ENCODE measurements around the gene PUS1. TPM values are rescaled to one million over a fixed set of nuclear protein-coding genes. Genes with fewer than 3 reads are reported as not detected.
A peak's percentile ranks its signal among the peaks of the same experiment; 100 is the strongest.

The PUS1 gene
- polyA plus RNA-seq, 1 donor from 2014 or later, result 14.3 TPM

DNA sequence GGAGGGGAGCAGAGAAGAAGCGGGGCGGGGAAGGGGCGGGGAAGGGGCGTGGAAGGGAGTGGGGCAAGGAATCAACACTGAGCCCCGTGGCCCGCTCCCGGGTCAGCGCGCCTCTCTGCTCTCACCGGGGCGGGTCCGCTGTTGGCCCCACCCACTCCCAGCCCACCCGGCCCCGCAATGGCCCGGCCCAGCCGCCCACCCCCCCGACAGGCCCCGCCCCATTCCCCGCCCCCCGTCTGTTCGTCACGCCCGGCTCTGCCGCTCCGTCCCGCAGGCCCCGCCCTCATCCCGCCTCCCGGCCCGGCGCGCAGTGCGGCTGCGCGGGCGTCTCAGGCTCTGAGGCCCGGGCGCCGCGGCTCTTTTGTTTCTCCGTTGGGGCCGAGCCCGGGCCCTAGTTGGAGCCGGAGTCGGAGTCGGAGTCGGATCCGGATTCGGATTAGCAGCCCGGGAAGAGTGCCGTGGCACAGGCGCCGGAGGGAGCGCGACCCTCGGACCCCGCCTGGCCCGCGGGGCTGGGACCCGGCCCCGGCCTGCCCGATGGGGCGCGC, 34.7 kb upstream of the PUS1 start, which contains the start of gene ULK1:
Gene ULK1 (plus strand): TSS at position 310 of the 548 bp plus-strand sequence. CDS start 380 bp downstream, outside the sequence.
- Histone ChIP-seq H3K36me3 (ENCODE audit: insufficient read depth, low read length) (no peaks in the 10 kb centered on the region), H2AFZ (ENCODE audit: low read depth, low read length) (no peak within 1 kb of the TSS), H3K4me3 (ENCODE audit: low read length) (peak within 1 kb of the TSS; percentile 94), H3K9me2 (ENCODE audit: insufficient read depth, low read length) (no peaks in the 10 kb centered on the region), H3F3A (ENCODE audit: insufficient read depth, low read length, poor library complexity, severe bottlenecking) (no peaks in the 10 kb centered on the region), H3K9me3 (ENCODE audit: low read length) (no peaks in the 10 kb centered on the region), H3K79me2 (replicated peaks; ENCODE audit: insufficient read depth, low read length) (peaks cover 38% of the 10 kb centered on the region), H4K20me1 (ENCODE audit: insufficient read depth) (peaks cover 14% of the 10 kb centered on the region), H3K27me3 (ENCODE audit: insufficient read depth, low read depth, low read length) (no peaks in the 10 kb centered on the region), H3K4me2 (ENCODE audit: low read length) (peak within 1 kb of the TSS; percentile 95), H3K9ac (ENCODE audit: low read length) (peak within 1 kb of the TSS; percentile 77), H3K27ac (ENCODE audit: low read length) (no peak within 1 kb of the TSS)
- TF ChIP-seq, protein P1, sequence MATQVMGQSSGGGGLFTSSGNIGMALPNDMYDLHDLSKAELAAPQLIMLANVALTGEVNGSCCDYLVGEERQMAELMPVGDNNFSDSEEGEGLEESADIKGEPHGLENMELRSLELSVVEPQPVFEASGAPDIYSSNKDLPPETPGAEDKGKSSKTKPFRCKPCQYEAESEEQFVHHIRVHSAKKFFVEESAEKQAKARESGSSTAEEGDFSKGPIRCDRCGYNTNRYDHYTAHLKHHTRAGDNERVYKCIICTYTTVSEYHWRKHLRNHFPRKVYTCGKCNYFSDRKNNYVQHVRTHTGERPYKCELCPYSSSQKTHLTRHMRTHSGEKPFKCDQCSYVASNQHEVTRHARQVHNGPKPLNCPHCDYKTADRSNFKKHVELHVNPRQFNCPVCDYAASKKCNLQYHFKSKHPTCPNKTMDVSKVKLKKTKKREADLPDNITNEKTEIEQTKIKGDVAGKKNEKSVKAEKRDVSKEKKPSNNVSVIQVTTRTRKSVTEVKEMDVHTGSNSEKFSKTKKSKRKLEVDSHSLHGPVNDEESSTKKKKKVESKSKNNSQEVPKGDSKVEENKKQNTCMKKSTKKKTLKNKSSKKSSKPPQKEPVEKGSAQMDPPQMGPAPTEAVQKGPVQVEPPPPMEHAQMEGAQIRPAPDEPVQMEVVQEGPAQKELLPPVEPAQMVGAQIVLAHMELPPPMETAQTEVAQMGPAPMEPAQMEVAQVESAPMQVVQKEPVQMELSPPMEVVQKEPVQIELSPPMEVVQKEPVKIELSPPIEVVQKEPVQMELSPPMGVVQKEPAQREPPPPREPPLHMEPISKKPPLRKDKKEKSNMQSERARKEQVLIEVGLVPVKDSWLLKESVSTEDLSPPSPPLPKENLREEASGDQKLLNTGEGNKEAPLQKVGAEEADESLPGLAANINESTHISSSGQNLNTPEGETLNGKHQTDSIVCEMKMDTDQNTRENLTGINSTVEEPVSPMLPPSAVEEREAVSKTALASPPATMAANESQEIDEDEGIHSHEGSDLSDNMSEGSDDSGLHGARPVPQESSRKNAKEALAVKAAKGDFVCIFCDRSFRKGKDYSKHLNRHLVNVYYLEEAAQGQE (IDR thresholded peaks at IDR 0.05; ENCODE audit: borderline replicate concordance), result peak; percentile 90
- no peak for TF ChIP-seq EZH2 (IDR thresholded peaks at IDR 0.05; ENCODE audit: borderline replicate concordance, insufficient read depth, low read length, poor library complexity, severe bottlenecking)
- no peak for TF ChIP-seq SMC3 (conservative IDR thresholded peaks at IDR 0.05; ENCODE audit: poor library complexity)
- peak; percentile 93 for TF ChIP-seq POLR2AphosphoS5 (IDR thresholded peaks at IDR 0.05)
- no peak for TF ChIP-seq EP300 (conservative IDR thresholded peaks at IDR 0.05; ENCODE audit: poor library complexity, severe bottlenecking)
- peak; percentile 40 for TF ChIP-seq RAD21 (conservative IDR thresholded peaks at IDR 0.05)
- TF ChIP-seq TAF1 (IDR thresholded peaks at IDR 0.05; ENCODE audit: low read depth), result peak; percentile 62
- TF ChIP-seq MXI1 (conservative IDR thresholded peaks at IDR 0.05; ENCODE audit: poor library complexity, severe bottlenecking), result no peak

DNA sequence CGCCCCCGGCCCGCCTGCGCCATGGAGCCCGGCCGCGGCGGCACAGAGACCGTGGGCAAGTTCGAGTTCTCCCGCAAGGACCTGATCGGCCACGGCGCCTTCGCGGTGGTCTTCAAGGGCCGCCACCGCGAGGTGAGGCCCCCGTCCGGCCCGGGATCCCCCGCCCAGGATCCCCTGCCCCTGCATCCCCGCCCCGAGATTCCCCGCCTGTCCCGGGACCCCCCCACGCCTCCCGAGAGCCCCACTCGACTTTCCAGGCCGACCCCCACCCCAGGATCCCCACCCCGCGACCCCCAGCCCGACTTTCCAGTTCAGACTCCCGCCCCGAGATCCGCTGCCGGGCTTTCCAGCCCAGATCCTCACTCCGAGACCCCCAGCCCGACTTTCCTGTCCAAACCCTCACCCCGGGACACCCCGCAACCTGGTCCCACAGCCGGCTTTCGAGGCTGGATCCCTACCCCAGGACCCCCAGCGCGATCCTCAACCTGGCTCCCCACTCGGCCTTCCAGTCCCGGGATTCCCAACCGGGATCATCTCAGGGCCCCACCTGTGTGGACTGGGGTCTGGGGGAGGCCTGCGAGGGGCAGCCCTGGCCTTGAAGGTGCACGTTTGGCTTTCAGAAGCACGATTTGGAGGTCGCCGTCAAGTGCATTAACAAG, 34.0 kb upstream of the PUS1 start:
- Histone ChIP-seq H3K9me3 (ENCODE audit: low read length) (no peaks in the 10 kb centered on the region), H3K9me2 (ENCODE audit: insufficient read depth, low read length) (no peaks in the 10 kb centered on the region), H4K20me1 (ENCODE audit: insufficient read depth) (peaks cover 14% of the 10 kb centered on the region), H3K4me3 (ENCODE audit: low read length) (peak overlapping the region; percentile 94), H3F3A (ENCODE audit: insufficient read depth, low read length, poor library complexity, severe bottlenecking) (no peaks in the 10 kb centered on the region), H3K36me3 (ENCODE audit: insufficient read depth, low read length) (no peaks in the 10 kb centered on the region), H3K27me3 (ENCODE audit: insufficient read depth, low read depth, low read length) (no peaks in the 10 kb centered on the region), H3K9ac (ENCODE audit: low read length) (peak overlapping the region; percentile 77), H3K27ac (ENCODE audit: low read length) (no peak overlapping the region), H3K79me2 (replicated peaks; ENCODE audit: insufficient read depth, low read length) (peaks cover 43% of the 10 kb centered on the region), H2AFZ (ENCODE audit: low read depth, low read length) (no peak overlapping the region), H3K4me2 (ENCODE audit: low read length) (peak overlapping the region; percentile 95)
- TF ChIP-seq EP300 (conservative IDR thresholded peaks at IDR 0.05; ENCODE audit: poor library complexity, severe bottlenecking), result no peak
- peak; percentile 1 for TF ChIP-seq TAF1 (IDR thresholded peaks at IDR 0.05; ENCODE audit: low read depth)

DNA sequence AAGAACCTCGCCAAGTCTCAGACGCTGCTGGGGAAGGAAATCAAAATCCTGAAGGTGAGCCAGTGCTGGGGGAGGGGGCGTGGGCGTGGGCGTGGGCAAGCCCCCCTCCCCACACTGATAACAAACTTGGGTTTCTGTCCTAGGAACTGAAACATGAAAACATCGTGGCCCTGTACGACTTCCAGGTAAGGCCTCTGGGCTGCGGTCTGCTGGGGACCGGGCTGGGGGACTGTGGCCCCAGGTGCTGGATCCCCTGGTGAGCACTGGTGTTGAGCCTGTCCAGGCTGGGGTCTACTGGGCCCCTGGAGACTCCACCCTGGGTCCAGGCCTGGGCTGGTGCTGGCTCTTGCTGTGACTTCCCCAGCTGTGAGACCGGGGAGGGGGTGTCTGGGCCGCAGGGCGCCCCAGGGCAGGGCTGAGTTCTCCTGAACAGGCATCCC, 33.4 kb upstream of the PUS1 start:
- Histone ChIP-seq H3K9me2 (ENCODE audit: insufficient read depth, low read length) (no peaks in the 10 kb centered on the region), H3K27ac (ENCODE audit: low read length) (no peak overlapping the region), H3K27me3 (ENCODE audit: insufficient read depth, low read depth, low read length) (no peaks in the 10 kb centered on the region), H3K36me3 (ENCODE audit: insufficient read depth, low read length) (no peaks in the 10 kb centered on the region), H3K4me3 (ENCODE audit: low read length) (peak overlapping the region; percentile 94), H3F3A (ENCODE audit: insufficient read depth, low read length, poor library complexity, severe bottlenecking) (no peaks in the 10 kb centered on the region), H4K20me1 (ENCODE audit: insufficient read depth) (peaks cover 14% of the 10 kb centered on the region), H3K4me2 (ENCODE audit: low read length) (peak overlapping the region; percentile 95), H3K79me2 (replicated peaks; ENCODE audit: insufficient read depth, low read length) (peaks cover 48% of the 10 kb centered on the region), H3K9me3 (ENCODE audit: low read length) (no peaks in the 10 kb centered on the region), H2AFZ (ENCODE audit: low read depth, low read length) (no peak overlapping the region), H3K9ac (ENCODE audit: low read length) (peak overlapping the region; percentile 77)
- TF ChIP-seq TAF1 (IDR thresholded peaks at IDR 0.05; ENCODE audit: low read depth) (no peak), EP300 (conservative IDR thresholded peaks at IDR 0.05; ENCODE audit: poor library complexity, severe bottlenecking) (no peak), EZH2 (IDR thresholded peaks at IDR 0.05; ENCODE audit: borderline replicate concordance, insufficient read depth, low read length, poor library complexity, severe bottlenecking) (no peak)
